CD8-positive, alpha-beta memory T cell (primary cell): ENCODE measurements around the gene ATL1. TPM values are rescaled to one million over a fixed set of nuclear protein-coding genes. Genes with fewer than 3 reads are reported as not detected.

Source experiments
- CTCF ChIA-PET: fragments of 350-600 bp; sonication (Branson Sonifier 250); formaldehyde crosslinking; loops from one replicate; lab custom pipeline; 2021; ENCODE audit warnings: antibody characterized with exemption; lab: Charles Lee
- POLR2A ChIA-PET: fragments of 350-600 bp; sonication (Branson Sonifier 250); formaldehyde crosslinking; loops from one replicate; lab custom pipeline; 2021; ENCODE audit warnings: antibody characterized with exemption; lab: Charles Lee
- DNase-seq, 5 donors: peaks; one replicate each; pipeline versions ENCODE4 v3.0.0 to v3.0.0-alpha.2; 2020 to 2022; ENCODE audit warnings: mixed read lengths in 1 of 5
- H3K27ac ChIP-seq: one replicate; pipeline ENCODE4 v1.7.0; 2013; ENCODE audit warnings: low read depth, mild to moderate bottlenecking, low read length, moderate library complexity
- H3K27me3 ChIP-seq: 2 replicates; pipeline ENCODE4 v1.7.0; 2013; ENCODE audit warnings: low read length, mild to moderate bottlenecking; ENCODE audit not compliant: insufficient read depth, poor library complexity, severe bottlenecking
- H3K36me3 ChIP-seq: 2 replicates; pipeline ENCODE4 v1.7.0; 2013; ENCODE audit warnings: mild to moderate bottlenecking, low read length, moderate library complexity; ENCODE audit not compliant: insufficient read depth
- H3K4me1 ChIP-seq: 2 replicates; pipeline ENCODE4 v1.7.0; 2013; ENCODE audit warnings: mild to moderate bottlenecking, low read length, moderate library complexity; ENCODE audit not compliant: insufficient read depth
- H3K4me3 ChIP-seq: 2 replicates; pipeline ENCODE4 v1.7.0; 2013; ENCODE audit warnings: mild to moderate bottlenecking, low read length
- H3K9me3 ChIP-seq: 2 replicates; pipeline ENCODE4 v1.7.0; 2013; ENCODE audit warnings: mild to moderate bottlenecking, low read length
- H3K27ac Mint-ChIP-seq, 8 donors: one replicate each; pipeline ENCODE4 v1.8.0; 2020 to 2021; ENCODE audit warnings: mixed read lengths in 8 of 8, mild to moderate bottlenecking in 6 of 8, inconsistent platforms in 3 of 8, moderate library complexity in 3 of 8
- H3K27me3 Mint-ChIP-seq, 2 donors: one replicate each; pipeline ENCODE4 v1.8.0; 2020 to 2021; ENCODE audit warnings: mixed read lengths in 2 of 2, mild to moderate bottlenecking in 1 of 2, moderate library complexity in 1 of 2
- H3K36me3 Mint-ChIP-seq, 3 donors: one replicate each; pipeline ENCODE4 v1.8.0; 2020 to 2021; ENCODE audit warnings: mixed read lengths in 3 of 3, inconsistent platforms in 1 of 3, mild to moderate bottlenecking in 1 of 3
- H3K4me1 Mint-ChIP-seq, 3 donors: one replicate each; pipeline ENCODE4 v1.8.0; 2020 to 2021; ENCODE audit warnings: mixed read lengths in 3 of 3, inconsistent platforms in 1 of 3, mild to moderate bottlenecking in 1 of 3
- H3K4me3 Mint-ChIP-seq, 7 donors: one replicate each; pipeline ENCODE4 v1.8.0; 2020 to 2021; ENCODE audit warnings: mixed read lengths in 7 of 7, mild to moderate bottlenecking in 6 of 7, moderate library complexity in 4 of 7, inconsistent platforms in 2 of 7
- H3K9me3 Mint-ChIP-seq, 5 donors: one replicate each; pipeline ENCODE4 v1.8.0; 2020 to 2022; ENCODE audit warnings: mixed read lengths in 5 of 5, mild to moderate bottlenecking in 3 of 5, moderate library complexity in 2 of 5, inconsistent platforms in 1 of 5
- polyA plus RNA-seq: library from polyadenylated mRNA; unstranded; fragments of 300-500 nt; fragmentation: Illumina TruSeq; gene quantifications from one replicate; pipeline ENCODE4 v1.2.3, GENCODE V29; 2021
- total RNA-seq, 2 experiments: library from RNA; stranded (reverse); gene quantifications; one replicate each; pipeline ENCODE4 v1.2.3, GENCODE V29; 2021

Gene ATL1
- total and polyA plus RNA-seq, 3 experiments from 2014 or later: 0.81 to 2.4 (median 1.3) TPM

DNA sequence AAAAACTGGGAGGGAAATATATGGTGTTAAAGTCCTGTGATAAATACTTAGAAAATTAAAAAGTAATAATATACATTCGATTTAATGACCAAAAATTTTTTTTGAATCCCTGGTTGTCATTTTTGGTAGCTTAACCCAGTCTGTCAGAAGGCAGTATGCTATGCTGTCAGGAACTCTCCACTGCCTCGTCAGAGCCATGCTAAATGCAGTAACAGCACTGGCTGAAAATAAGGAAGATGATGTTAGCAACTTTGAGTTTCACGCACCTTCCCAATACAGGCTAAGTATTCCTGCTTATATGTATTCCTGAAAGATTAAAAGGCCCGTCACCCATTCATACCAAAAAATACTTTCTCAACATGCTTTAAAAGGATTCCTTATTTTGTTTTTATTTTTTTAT lies 74.0 kb downstream of the ATL1 start:
- no peaks in the 10 kb centered on the region for H3K27me3 ChIP-seq
- H3K36me3 ChIP-seq: no peaks in the 10 kb centered on the region
- Mint-ChIP-seq H3K9me3 (no peaks in the 10 kb centered on the region), H3K4me3 (no peak overlapping the region), H3K4me1 (no peaks in the 10 kb centered on the region), H3K27me3 (no peaks in the 10 kb centered on the region), H3K36me3 (peaks cover 0 to 23% (median 6%) of the 10 kb centered on the region in 3 donors), H3K27ac (peak overlapping the region in 1 of 8 donors; percentile 19)
- DNase-seq: no peak
- ChIA-PET POLR2A (no interaction called here), CTCF (no interaction called here)
- H3K9me3 ChIP-seq: no peaks in the 10 kb centered on the region
- no peaks in the 10 kb centered on the region for H3K4me1 ChIP-seq
- no peak overlapping the region for H3K27ac ChIP-seq
- no peak overlapping the region for H3K4me3 ChIP-seq

DNA sequence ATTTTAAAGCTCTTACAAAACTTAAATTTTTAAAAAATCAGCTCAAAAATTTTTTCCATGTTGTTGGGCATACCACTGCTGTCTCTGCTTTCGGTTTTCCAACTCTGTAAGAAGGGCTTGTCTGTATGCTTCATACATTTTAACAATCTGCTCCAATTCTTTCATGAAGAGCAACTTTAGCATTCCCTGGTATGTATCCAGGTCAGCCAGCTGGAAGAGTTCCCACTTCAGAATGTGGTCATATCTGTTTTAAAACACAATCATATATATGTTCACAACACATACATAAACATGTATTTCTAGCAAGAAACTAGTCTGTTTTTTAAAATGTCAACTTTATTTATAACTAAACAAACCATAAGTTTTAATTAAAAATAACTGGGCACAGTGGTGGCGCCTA lies 75.2 kb downstream of the ATL1 start:
- Histone ChIP-seq H3K4me3 (no peak overlapping the region), H3K36me3 (no peaks in the 10 kb centered on the region), H3K9me3 (no peaks in the 10 kb centered on the region), H3K27ac (no peak overlapping the region), H3K4me1 (no peaks in the 10 kb centered on the region), H3K27me3 (no peaks in the 10 kb centered on the region)
- POLR2A ChIA-PET: no interaction called here
- Mint-ChIP-seq H3K4me3 (no peak overlapping the region), H3K27ac (no peak overlapping the region), H3K4me1 (no peaks in the 10 kb centered on the region), H3K27me3 (no peaks in the 10 kb centered on the region), H3K9me3 (no peaks in the 10 kb centered on the region), H3K36me3 (peaks cover 0 to 32% (median 6%) of the 10 kb centered on the region in 3 donors)
- DNase-seq: no peak
- CTCF ChIA-PET: no interaction called here

DNA sequence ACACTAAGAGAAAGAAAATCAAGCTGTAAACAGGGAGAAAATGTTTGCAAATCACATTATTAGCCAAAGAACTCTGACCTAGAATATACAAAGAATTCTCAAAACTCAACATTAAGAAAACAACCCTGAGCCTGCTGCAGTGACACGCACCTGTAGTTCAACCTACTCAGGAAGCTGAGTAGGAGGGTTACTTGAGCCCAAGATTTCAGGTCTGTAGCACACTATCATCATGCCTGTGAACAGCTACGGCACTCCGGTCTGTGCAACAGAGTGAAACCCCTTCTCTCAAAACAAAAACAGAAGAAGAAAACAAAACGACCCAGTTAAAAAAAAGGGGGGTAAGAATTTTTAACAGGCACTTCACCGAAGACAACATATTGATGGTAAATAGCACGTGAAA lies 87.3 kb downstream of the ATL1 start:
- no peak overlapping the region for H3K4me3 Mint-ChIP-seq
- H3K27ac ChIP-seq: no peak overlapping the region
- H3K4me3 ChIP-seq: no peak overlapping the region
- no peaks in the 10 kb centered on the region for H3K27me3 ChIP-seq
- no peaks in the 10 kb centered on the region for H3K27me3 Mint-ChIP-seq
- H3K4me1 Mint-ChIP-seq: peaks cover 0 to 2% (median 2%) of the 10 kb centered on the region in 3 donors
- H3K9me3 Mint-ChIP-seq: no peaks in the 10 kb centered on the region
- no peaks in the 10 kb centered on the region for H3K36me3 ChIP-seq
- H3K9me3 ChIP-seq: no peaks in the 10 kb centered on the region
- DNase-seq: no peak
- H3K4me1 ChIP-seq: no peaks in the 10 kb centered on the region
- H3K36me3 Mint-ChIP-seq: peaks cover 3 to 21% (median 4%) of the 10 kb centered on the region in 3 donors
- ChIA-PET POLR2A (no interaction called here), CTCF (no interaction called here)
- peak overlapping the region in 2 of 8 donors; percentile 26 to 47 for H3K27ac Mint-ChIP-seq

DNA sequence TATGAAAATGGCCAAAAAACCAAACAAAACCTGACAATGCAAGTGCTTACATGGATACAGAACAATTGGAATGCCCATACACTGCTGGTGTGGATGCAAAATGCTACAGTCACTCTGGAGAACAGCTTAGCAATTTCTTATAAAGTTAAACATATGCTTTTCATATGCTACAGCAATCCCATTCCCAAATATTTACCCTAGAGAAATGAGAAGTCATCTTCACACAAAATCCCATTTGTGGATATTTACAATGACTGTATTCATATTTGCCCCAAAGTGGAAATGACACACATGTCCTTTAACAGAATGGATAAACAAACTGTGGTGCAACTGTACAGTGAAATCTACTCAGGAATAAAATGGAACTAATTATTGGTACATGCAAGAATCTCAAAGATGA lies 87.8 kb downstream of the ATL1 start:
- H3K27ac ChIP-seq: no peak overlapping the region
- H3K4me1 ChIP-seq: no peaks in the 10 kb centered on the region
- CTCF ChIA-PET: no interaction called here
- no peaks in the 10 kb centered on the region for H3K27me3 ChIP-seq
- no peaks in the 10 kb centered on the region for H3K9me3 Mint-ChIP-seq
- peaks cover 4 to 18% (median 8%) of the 10 kb centered on the region in 3 donors for H3K36me3 Mint-ChIP-seq
- no peaks in the 10 kb centered on the region for H3K9me3 ChIP-seq
- no peak overlapping the region for H3K4me3 Mint-ChIP-seq
- no peak overlapping the region for H3K27ac Mint-ChIP-seq
- no peak overlapping the region for H3K4me3 ChIP-seq
- POLR2A ChIA-PET: no interaction called here
- no peaks in the 10 kb centered on the region for H3K36me3 ChIP-seq
- DNase-seq: no peak
- H3K4me1 Mint-ChIP-seq: peaks cover 0 to 4% (median 2%) of the 10 kb centered on the region in 3 donors
- H3K27me3 Mint-ChIP-seq: no peaks in the 10 kb centered on the region

DNA sequence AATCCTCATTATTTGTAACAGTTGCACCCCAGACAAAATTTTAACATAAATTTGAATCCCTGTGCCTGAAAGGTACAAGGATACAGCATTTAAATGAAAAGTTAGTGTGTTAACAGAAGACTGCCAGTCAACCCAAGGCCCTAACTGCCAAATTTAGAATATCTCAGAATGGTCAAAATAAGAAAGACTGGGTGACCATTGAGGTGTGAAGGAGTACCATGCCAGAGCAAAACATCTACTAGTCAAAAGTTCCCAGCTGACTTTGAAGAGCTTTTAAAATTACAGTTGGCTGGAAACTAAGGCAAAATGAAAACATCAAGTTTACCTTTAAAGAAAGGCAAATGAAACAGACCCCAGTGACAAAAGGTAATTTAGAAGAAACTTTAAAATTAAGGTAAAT lies 89.7 kb downstream of the ATL1 start:
- H3K9me3 ChIP-seq: no peaks in the 10 kb centered on the region
- H3K4me3 ChIP-seq: no peak overlapping the region
- no peaks in the 10 kb centered on the region for H3K4me1 ChIP-seq
- H3K36me3 ChIP-seq: no peaks in the 10 kb centered on the region
- Mint-ChIP-seq H3K27me3 (no peaks in the 10 kb centered on the region), H3K9me3 (no peaks in the 10 kb centered on the region), H3K4me1 (peaks cover 4 to 10% (median 5%) of the 10 kb centered on the region in 3 donors), H3K36me3 (peaks cover 0 to 8% (median 8%) of the 10 kb centered on the region in 3 donors), H3K4me3 (no peak overlapping the region), H3K27ac (no peak overlapping the region)
- CTCF ChIA-PET: no interaction called here
- H3K27ac ChIP-seq: no peak overlapping the region
- H3K27me3 ChIP-seq: no peaks in the 10 kb centered on the region
- POLR2A ChIA-PET: no interaction called here
- no peak for DNase-seq

DNA sequence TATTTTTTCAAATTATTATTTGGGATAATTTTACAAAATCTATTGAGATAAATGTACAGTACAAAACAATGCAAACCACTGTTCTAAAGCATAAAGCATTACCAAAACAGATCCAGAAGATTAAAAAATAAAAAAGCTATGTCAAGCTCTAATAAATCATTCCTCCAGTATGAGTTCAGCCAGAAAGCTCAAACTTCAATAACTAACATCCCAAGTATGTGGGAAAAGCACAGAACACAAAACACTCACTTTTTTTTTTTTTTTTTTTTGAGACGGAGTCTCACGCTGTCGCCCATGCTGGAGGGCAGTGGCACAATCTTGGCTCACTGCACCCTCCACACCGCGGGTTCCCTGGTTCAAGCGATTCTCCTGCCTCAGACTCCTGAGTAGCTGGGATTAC lies 96.8 kb downstream of the ATL1 start:
- peak overlapping the region in 1 of 7 donors; percentile 32 for H3K4me3 Mint-ChIP-seq
- no peaks in the 10 kb centered on the region for H3K36me3 ChIP-seq

DNA sequence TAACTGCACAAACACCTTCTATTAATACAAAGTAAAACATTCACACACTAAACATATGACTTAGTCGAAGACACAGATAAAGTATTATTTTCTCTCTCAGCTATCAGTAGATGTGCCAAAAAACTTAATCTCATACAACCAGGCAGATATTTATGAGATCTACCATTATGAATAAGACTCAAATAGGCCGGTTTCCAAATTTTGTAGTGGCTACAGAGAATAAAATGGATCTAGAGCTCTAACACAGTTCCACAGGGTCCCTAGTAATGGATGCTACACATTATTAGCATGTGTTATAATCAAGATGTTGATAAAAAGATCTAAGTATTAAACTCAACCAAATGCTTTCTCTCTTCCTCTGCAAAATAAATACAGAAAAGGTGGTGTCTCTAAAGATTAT lies 97.8 kb downstream of the ATL1 start:
- Histone ChIP-seq H3K27ac (no peak overlapping the region), H3K27me3 (no peaks in the 10 kb centered on the region), H3K36me3 (no peaks in the 10 kb centered on the region), H3K9me3 (no peaks in the 10 kb centered on the region), H3K4me3 (no peak overlapping the region), H3K4me1 (no peaks in the 10 kb centered on the region)
- CTCF ChIA-PET: interaction anchor here (1.7 kb wide), 1 partner anchor 57 kb away, joined by 4 read pairs; no protein-coding TSS in a partner anchor
- H3K4me1 Mint-ChIP-seq: peaks cover 2 to 23% (median 23%) of the 10 kb centered on the region in 3 donors
- no peak overlapping the region for H3K4me3 Mint-ChIP-seq
- POLR2A ChIA-PET: no interaction called here
- peaks cover 5 to 13% (median 8%) of the 10 kb centered on the region in 3 donors for H3K36me3 Mint-ChIP-seq
- H3K9me3 Mint-ChIP-seq: no peaks in the 10 kb centered on the region
- no peak overlapping the region for H3K27ac Mint-ChIP-seq
- no peak for DNase-seq
- no peaks in the 10 kb centered on the region for H3K27me3 Mint-ChIP-seq

More for the DNA sequence above, 96.8 kb downstream of the ATL1 start:
- Histone ChIP-seq H3K27ac (no peak overlapping the region), H3K4me3 (no peak overlapping the region), H3K27me3 (no peaks in the 10 kb centered on the region), H3K9me3 (no peaks in the 10 kb centered on the region), H3K4me1 (no peaks in the 10 kb centered on the region)
- H3K4me1 Mint-ChIP-seq: peaks cover 2 to 26% (median 22%) of the 10 kb centered on the region in 3 donors
- H3K36me3 Mint-ChIP-seq: peaks cover 7 to 15% (median 11%) of the 10 kb centered on the region in 3 donors
- no peak overlapping the region for H3K27ac Mint-ChIP-seq
- POLR2A ChIA-PET: no interaction called here
- H3K27me3 Mint-ChIP-seq: no peaks in the 10 kb centered on the region
- DNase-seq: no peak
- CTCF ChIA-PET: interaction anchor here (1.7 kb wide), 1 partner anchor 58 kb away, joined by 4 read pairs; no protein-coding TSS in a partner anchor
- no peaks in the 10 kb centered on the region for H3K9me3 Mint-ChIP-seq

DNA sequence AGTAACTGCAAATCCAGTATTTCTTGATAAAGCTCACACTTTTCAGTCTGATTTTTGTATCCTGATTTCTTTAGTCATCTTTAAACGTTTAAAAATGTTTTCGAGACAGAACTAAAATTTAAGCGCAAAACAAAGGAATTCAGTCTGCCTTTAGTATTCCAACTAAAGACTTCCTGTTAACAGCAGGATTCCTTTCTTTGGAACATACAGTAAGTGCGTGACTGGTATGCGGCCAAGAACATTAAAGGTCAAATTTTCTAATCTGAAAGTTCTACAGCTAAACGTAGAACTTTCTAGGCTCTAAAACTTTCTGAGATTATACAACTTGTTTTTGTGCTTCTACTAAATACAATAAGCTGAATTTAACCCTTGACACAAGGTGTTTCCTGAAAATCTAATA lies 98.3 kb downstream of the ATL1 start:
- H3K4me3 Mint-ChIP-seq: no peak overlapping the region
- H3K4me3 ChIP-seq: no peak overlapping the region
- peaks cover 2 to 26% (median 25%) of the 10 kb centered on the region in 3 donors for H3K4me1 Mint-ChIP-seq
- DNase-seq: no peak
- no peaks in the 10 kb centered on the region for H3K36me3 ChIP-seq
- H3K27me3 Mint-ChIP-seq: no peaks in the 10 kb centered on the region
- no peaks in the 10 kb centered on the region for H3K4me1 ChIP-seq
- peaks cover 7 to 15% (median 8%) of the 10 kb centered on the region in 3 donors for H3K36me3 Mint-ChIP-seq
- ChIA-PET CTCF (no interaction called here), POLR2A (no interaction called here)
- H3K27ac Mint-ChIP-seq: peak overlapping the region in 1 of 8 donors; percentile 32
- no peak overlapping the region for H3K27ac ChIP-seq
- no peaks in the 10 kb centered on the region for H3K27me3 ChIP-seq
- no peaks in the 10 kb centered on the region for H3K9me3 Mint-ChIP-seq
- no peaks in the 10 kb centered on the region for H3K9me3 ChIP-seq
